GM23338 (cell line): Measurements from ENCODE around the gene PPP6R1. TPM values are rescaled to one million over a fixed set of nuclear protein-coding genes. Genes with fewer than 3 reads are reported as not detected.

ENCODE experiments used
- ATAC-seq: fragments of 200-7000 bp; cut with Tn5 transposase; 3 replicates; pipeline ENCODE4 v1.9.1; 2020
- DNase-seq: peaks from one replicate; pipeline ENCODE4 v3.0.0-alpha.2; 2015; ENCODE audit warnings: low spot score
- H2AFZ ChIP-seq: fragments of 200-600 bp; sonication (generic); 2 replicates; pipeline ENCODE4 v1.8.0; 2016; ENCODE audit warnings: antibody characterized with exemption, mild to moderate bottlenecking, moderate library complexity
- H3F3A ChIP-seq: fragments of 200-600 bp; sonication (generic); replicated peaks from 2 replicates; pipeline ENCODE4 v1.8.0; 2017; ENCODE audit warnings: antibody characterized with exemption, mixed run types, low read depth
- H3K27ac ChIP-seq: fragments of 200-600 bp; sonication (generic); 2 replicates; pipeline ENCODE4 v1.6.1; 2016; ENCODE audit warnings: low read depth
- H3K27me3 ChIP-seq: fragments of 200-600 bp; sonication (generic); 2 replicates; pipeline ENCODE4 v1.8.0; 2016; ENCODE audit warnings: mild to moderate bottlenecking, mixed run types, moderate library complexity; ENCODE audit not compliant: insufficient read depth
- H3K36me3 ChIP-seq: fragments of 200-600 bp; sonication (generic); 2 replicates; pipeline ENCODE4 v1.8.0; 2016; ENCODE audit warnings: mild to moderate bottlenecking; ENCODE audit not compliant: insufficient read depth
- H3K4me1 ChIP-seq: fragments of 200-600 bp; sonication (generic); 2 replicates; pipeline ENCODE4 v1.8.0; 2016; ENCODE audit warnings: mild to moderate bottlenecking, moderate library complexity; ENCODE audit not compliant: insufficient read depth
- H3K4me2 ChIP-seq: fragments of 200-600 bp; sonication (generic); 2 replicates; pipeline ENCODE4 v1.7.1; 2017; ENCODE audit warnings: mixed run types
- H3K4me3 ChIP-seq: fragments of 200-600 bp; sonication (generic); 2 replicates; pipeline ENCODE4 v1.6.1; 2016; ENCODE audit warnings: mixed run types
- H3K79me2 ChIP-seq: fragments of 200-600 bp; sonication (generic); replicated peaks from 2 replicates; pipeline ENCODE4 v1.8.0; 2017; ENCODE audit warnings: mild to moderate bottlenecking; ENCODE audit not compliant: insufficient read depth
- H3K9me2 ChIP-seq: fragments of 200-600 bp; sonication (generic); 2 replicates; pipeline ENCODE4 v1.8.0; 2017; ENCODE audit not compliant: insufficient read depth
- H4K20me1 ChIP-seq: fragments of 200-600 bp; sonication (generic); replicated peaks from 2 replicates; pipeline ENCODE4 v1.8.0; 2017; ENCODE audit warnings: mild to moderate bottlenecking; ENCODE audit not compliant: insufficient read depth
- H3K27ac Mint-ChIP-seq: 2 replicates; pipeline ENCODE4 v1.8.0; 2020; ENCODE audit warnings: inconsistent platforms, mild to moderate bottlenecking, moderate library complexity, mixed read lengths
- H3K27me3 Mint-ChIP-seq: 3 replicates; pipeline ENCODE4 v1.8.0; 2022; ENCODE audit warnings: low read depth, mild to moderate bottlenecking, moderate library complexity, mixed read lengths, inconsistent platforms; ENCODE audit not compliant: insufficient read depth, poor library complexity
- H3K36me3 Mint-ChIP-seq: 3 replicates; pipeline ENCODE4 v1.8.0; 2021; ENCODE audit warnings: low read depth, mild to moderate bottlenecking, inconsistent platforms, moderate library complexity, mixed read lengths
- H3K4me1 Mint-ChIP-seq: 3 replicates; pipeline ENCODE4 v1.8.0; 2020; ENCODE audit warnings: mild to moderate bottlenecking, inconsistent platforms, mixed read lengths
- H3K4me3 Mint-ChIP-seq: 3 replicates; pipeline ENCODE4 v1.8.0; 2021; ENCODE audit warnings: moderate library complexity, mild to moderate bottlenecking, inconsistent platforms, mixed read lengths
- H3K9me3 Mint-ChIP-seq: 3 replicates; pipeline ENCODE4 v1.8.0; 2020; ENCODE audit warnings: moderate library complexity, mild to moderate bottlenecking, inconsistent platforms, mixed read lengths
- CREB1 ChIP-seq: fragments of 250-450 bp; sonication (Bioruptor Pico); IDR thresholded peaks from 2 replicates; pipeline ENCODE4 v1.5.0; 2020; ENCODE audit warnings: low read depth, mild to moderate bottlenecking, moderate library complexity
- CTCF ChIP-seq, 2 experiments: fragments of 200-600 bp in 1 of 2; sonication (generic) in 1 of 2; conservative IDR thresholded peaks; 2 replicates each; pipeline versions ENCODE4 v1.5.1 to v1.6.1; 2016 to 2017; ENCODE audit warnings: antibody characterized with exemption in 2 of 2, low read depth in 2 of 2, mild to moderate bottlenecking in 2 of 2, moderate library complexity in 1 of 2
- ETS1 ChIP-seq: IDR thresholded peaks from 2 replicates; pipeline ENCODE4 v1.6.1; 2016; ENCODE audit warnings: antibody characterized with exemption
- EZH2 ChIP-seq: fragments of 200-600 bp; sonication (generic); IDR thresholded peaks from one replicate; pipeline ENCODE4 v1.8.0; 2017; ENCODE audit warnings: antibody characterized with exemption, mild to moderate bottlenecking, low read depth; ENCODE audit not compliant: unreplicated experiment
- EZH2phosphoT487 ChIP-seq: fragments of 200-600 bp; sonication (generic); IDR thresholded peaks from one replicate; pipeline ENCODE4 v1.8.1; 2018; ENCODE audit warnings: antibody characterized with exemption; ENCODE audit not compliant: unreplicated experiment
- JUNB ChIP-seq: IDR thresholded peaks from one replicate; pipeline ENCODE4 v1.6.1; 2016; ENCODE audit warnings: antibody characterized with exemption; ENCODE audit not compliant: unreplicated experiment
- NANOG ChIP-seq: IDR thresholded peaks from 2 replicates; pipeline ENCODE4 v1.6.1; 2016; ENCODE audit warnings: antibody characterized with exemption, borderline replicate concordance
- POLR2AphosphoS5 ChIP-seq: IDR thresholded peaks from 2 replicates; pipeline ENCODE4 v1.6.1; 2016; ENCODE audit warnings: antibody characterized with exemption, low read depth
- REST ChIP-seq: IDR thresholded peaks from one replicate; pipeline ENCODE4 v1.6.1; 2018; ENCODE audit warnings: antibody characterized with exemption; ENCODE audit not compliant: unreplicated experiment
- STAT1 ChIP-seq: IDR thresholded peaks from one replicate; pipeline ENCODE4 v1.6.1; 2016; ENCODE audit warnings: antibody characterized with exemption; ENCODE audit not compliant: unreplicated experiment
- ZNF114 ChIP-seq: fragments of 250-450 bp; sonication (Bioruptor Pico); IDR thresholded peaks from 2 replicates; pipeline ENCODE4 v1.5.0; 2020; ENCODE audit warnings: mild to moderate bottlenecking, moderate library complexity
- ZNF331 ChIP-seq: fragments of 250-450 bp; sonication (Bioruptor Pico); IDR thresholded peaks from 2 replicates; pipeline ENCODE4 v1.5.0; 2020; ENCODE audit warnings: low read depth, mild to moderate bottlenecking, moderate library complexity
- ZNF462 ChIP-seq: fragments of 250-450 bp; sonication (Bioruptor Pico); IDR thresholded peaks from 2 replicates; pipeline ENCODE4 v1.5.0; 2020; ENCODE audit warnings: mild to moderate bottlenecking, moderate library complexity
- polyA plus RNA-seq: library from polyadenylated mRNA; unstranded; fragments of >200 nt; fragmentation: Nextera tagmentation; extraction: Ambion mirVana; gene quantifications from 2 replicates; pipeline ENCODE4 v1.2.1, GENCODE V29; 2016
- total RNA-seq: library from RNA; depleted of rRNA; stranded (reverse); fragments of >200 nt; shearing (Covaris generic); gene quantifications from 2 replicates; pipeline ENCODE4 v1.2.3, GENCODE V29; 2014

The PPP6R1 gene
- total and polyA plus RNA-seq, 2 experiments from 2014 or later = 22.2 to 70.8 TPM

GRCh38 chr19:55228015-55228391 lies 30.8 kb downstream of the PPP6R1 start:
- Histone ChIP-seq H3K27ac (no peak overlapping the region), H3F3A (no peaks in the 10 kb centered on the region), H3K4me2 (no peak overlapping the region), H3K4me1 (no peaks in the 10 kb centered on the region), H3K27me3 (no peaks in the 10 kb centered on the region), H2AFZ (no peak overlapping the region), H4K20me1 (peaks cover 3% of the 10 kb centered on the region; the same call in 1 of the 2 replicates), H3K9me2 (no peaks in the 10 kb centered on the region), H3K79me2 (no peaks in the 10 kb centered on the region), H3K4me3 (no peak overlapping the region), H3K36me3 (no peaks in the 10 kb centered on the region; the same call in 1 of the 2 replicates)
- Mint-ChIP-seq H3K27ac (no peak overlapping the region), H3K27me3 (peaks cover 13% of the 10 kb centered on the region), H3K9me3 (no peaks in the 10 kb centered on the region), H3K36me3 (peaks cover 19% of the 10 kb centered on the region), H3K4me3 (no peak overlapping the region), H3K4me1 (peaks cover 4% of the 10 kb centered on the region; the same call in 2 of the 3 replicates)
- DNase-seq (no peak), ATAC-seq (no peak)
- no peak for TF ChIP-seq REST
- TF ChIP-seq JUNB = no peak
- TF ChIP-seq CREB1 (CRISPR knock-in tag) = no peak
- TF ChIP-seq ZNF331 (CRISPR knock-in tag) = no peak
- no peak for TF ChIP-seq ZNF114 (CRISPR knock-in tag)
- TF ChIP-seq ETS1 = no peak
- TF ChIP-seq NANOG = no peak
- no peak for TF ChIP-seq CTCF (conservative IDR thresholded peaks at IDR 0.05; ENCODE audit: low read depth in 2 of 2)
- TF ChIP-seq STAT1 = no peak
- TF ChIP-seq EZH2 = no peak
- TF ChIP-seq ZNF462 (CRISPR knock-in tag) = no peak
- no peak for TF ChIP-seq EZH2phosphoT487
- TF ChIP-seq POLR2AphosphoS5 = no peak
